ENCODE data around the gene SLC25A30. TPM values are rescaled to one million over a fixed set of nuclear protein-coding genes. Genes with fewer than 3 reads are reported as not detected.
"Not testable (repeated sequence)": the region's sequence is repeated elsewhere in the genome, so short reads cannot be mapped to it uniquely, and the experiment has no call there.

Gene SLC25A30
- total RNA-seq, 1 donor from 2014 or later, result 5.7 TPM

DNA sequence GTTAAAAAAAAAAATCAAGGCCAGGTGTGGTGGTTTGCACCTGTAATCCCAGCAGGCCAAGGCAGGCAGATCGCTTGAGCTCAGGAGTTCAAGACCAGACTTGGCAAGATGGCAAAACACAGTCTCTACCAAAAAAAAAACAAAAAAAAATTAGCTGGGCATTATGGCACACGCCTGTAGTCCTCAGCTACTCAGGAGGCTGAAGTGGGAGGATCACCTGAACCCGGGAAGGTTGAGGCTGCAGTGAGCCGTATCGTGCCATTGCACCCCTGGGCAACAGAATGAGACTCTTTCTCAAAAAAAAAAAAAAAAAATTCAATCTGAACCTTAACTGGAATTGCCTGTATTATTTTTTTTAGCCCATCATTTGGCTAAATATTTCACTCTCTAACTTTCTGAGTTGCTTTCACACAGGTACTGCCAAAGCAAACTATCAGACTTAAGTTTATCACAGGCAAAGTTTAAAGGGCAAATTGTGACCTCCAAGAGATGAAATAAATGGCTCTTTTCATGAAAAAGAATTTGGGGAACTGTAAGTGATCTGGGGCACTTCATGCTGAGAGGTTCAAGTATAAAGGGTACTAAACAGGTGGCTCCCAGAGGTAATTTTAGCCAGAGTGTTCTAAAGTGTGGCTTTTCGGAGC, 14.7 kb upstream of the SLC25A30 start:
- Mint-ChIP-seq H3K4me1 (ENCODE audit: low read depth) (peaks cover 14% of the 10 kb centered on the region), H3K9me3 (ENCODE audit: low read depth) (no peaks in the 10 kb centered on the region), H3K27me3 (no peaks in the 10 kb centered on the region), H3K27ac (peak overlapping the region; percentile 70), H3K4me3 (ENCODE audit: low read depth) (no peak overlapping the region), H3K36me3 (ENCODE audit: insufficient read depth) (no peaks in the 10 kb centered on the region)
- DNase-seq (ENCODE audit: low spot score, unreplicated experiment), result no peak
- TF ChIP-seq, protein P1, sequence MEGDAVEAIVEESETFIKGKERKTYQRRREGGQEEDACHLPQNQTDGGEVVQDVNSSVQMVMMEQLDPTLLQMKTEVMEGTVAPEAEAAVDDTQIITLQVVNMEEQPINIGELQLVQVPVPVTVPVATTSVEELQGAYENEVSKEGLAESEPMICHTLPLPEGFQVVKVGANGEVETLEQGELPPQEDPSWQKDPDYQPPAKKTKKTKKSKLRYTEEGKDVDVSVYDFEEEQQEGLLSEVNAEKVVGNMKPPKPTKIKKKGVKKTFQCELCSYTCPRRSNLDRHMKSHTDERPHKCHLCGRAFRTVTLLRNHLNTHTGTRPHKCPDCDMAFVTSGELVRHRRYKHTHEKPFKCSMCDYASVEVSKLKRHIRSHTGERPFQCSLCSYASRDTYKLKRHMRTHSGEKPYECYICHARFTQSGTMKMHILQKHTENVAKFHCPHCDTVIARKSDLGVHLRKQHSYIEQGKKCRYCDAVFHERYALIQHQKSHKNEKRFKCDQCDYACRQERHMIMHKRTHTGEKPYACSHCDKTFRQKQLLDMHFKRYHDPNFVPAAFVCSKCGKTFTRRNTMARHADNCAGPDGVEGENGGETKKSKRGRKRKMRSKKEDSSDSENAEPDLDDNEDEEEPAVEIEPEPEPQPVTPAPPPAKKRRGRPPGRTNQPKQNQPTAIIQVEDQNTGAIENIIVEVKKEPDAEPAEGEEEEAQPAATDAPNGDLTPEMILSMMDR (IDR thresholded peaks at IDR 0.05; ENCODE audit: unreplicated experiment), result no peak

DNA sequence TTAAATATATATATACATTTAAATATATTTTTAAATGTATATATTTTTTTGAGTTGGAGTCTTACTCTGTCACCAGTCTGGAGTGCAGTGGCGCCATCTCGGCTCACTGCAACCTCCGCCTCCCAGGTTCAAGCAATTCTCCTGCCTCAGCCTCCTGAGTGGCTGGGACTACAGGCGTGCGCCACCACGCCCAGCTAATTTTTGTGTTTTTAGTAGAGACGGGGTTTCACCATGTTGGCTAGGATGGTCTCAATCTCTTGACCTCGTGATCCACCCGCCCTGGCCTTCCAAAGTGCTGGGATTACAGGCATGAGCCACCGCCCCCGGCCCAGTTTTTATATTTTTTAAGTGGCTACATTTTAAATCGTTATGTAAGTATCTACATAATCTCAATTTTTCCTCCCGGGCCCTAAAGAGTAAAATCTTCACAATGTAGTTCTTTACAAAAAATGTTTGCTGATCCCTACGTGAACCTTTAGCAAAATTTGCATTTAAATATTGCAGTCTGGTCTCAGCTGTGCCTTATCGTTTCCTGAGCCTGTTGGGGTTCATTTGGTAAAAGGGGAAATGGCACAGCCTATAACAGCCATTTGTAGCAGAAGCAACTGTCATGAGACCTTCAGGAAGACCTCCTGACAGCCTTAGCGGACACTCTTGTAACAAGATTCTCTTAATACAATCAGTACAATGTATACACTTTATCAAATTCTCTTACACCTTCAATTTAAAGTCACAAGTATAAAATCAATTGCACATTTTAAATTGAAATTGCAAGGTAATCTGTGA, 8.1 kb upstream of the SLC25A30 start:
- H3K9me3 Mint-ChIP-seq (ENCODE audit: low read depth); H3K27ac Mint-ChIP-seq; H3K4me3 Mint-ChIP-seq (ENCODE audit: low read depth); H3K4me1 Mint-ChIP-seq (ENCODE audit: low read depth); H3K27me3 Mint-ChIP-seq; DNase-seq (ENCODE audit: low spot score, unreplicated experiment); H3K36me3 Mint-ChIP-seq (ENCODE audit: insufficient read depth): not testable (repeated sequence)

- no peak overlapping the region for H3K4me3 Mint-ChIP-seq (ENCODE audit: low read depth)
Observed at GRCh38 chr13:45422731-45423292, 4.6 kb upstream of the SLC25A30 start.

DNA sequence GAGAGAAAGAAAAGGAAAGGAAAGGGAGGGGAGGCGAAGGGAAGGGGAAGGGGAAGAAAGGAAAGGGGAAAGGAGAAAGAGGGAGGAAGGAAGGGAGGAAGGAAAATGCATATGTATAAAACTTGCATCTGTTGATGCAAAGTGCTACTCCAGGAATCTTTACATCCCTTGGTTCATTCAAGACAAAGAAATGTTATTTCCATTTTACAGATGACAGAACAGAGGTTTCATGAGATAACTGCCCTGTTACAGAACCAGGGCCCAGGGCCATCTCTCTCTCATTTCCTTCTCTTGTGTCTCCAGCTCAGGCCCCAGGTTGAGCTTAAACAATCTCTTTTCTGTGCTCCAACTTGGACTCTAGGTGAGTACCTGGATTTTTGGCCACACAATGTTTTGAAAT, 1.8 kb upstream of the SLC25A30 start:
- TF ChIP-seq, protein P1 (IDR thresholded peaks at IDR 0.05; ENCODE audit: unreplicated experiment), result no peak
- Mint-ChIP-seq H3K4me1 (ENCODE audit: low read depth) (peaks cover 9% of the 10 kb centered on the region), H3K36me3 (ENCODE audit: insufficient read depth) (no peaks in the 10 kb centered on the region), H3K9me3 (ENCODE audit: low read depth) (no peaks in the 10 kb centered on the region), H3K27me3 (no peaks in the 10 kb centered on the region), H3K4me3 (ENCODE audit: low read depth) (peak overlapping the region; percentile 42), H3K27ac (no peak overlapping the region)
- DNase-seq (ENCODE audit: low spot score, unreplicated experiment), result no peak

More at GRCh38 chr13:45422731-45423292, 4.6 kb upstream of the SLC25A30 start:
- DNase-seq (ENCODE audit: low spot score, unreplicated experiment), result no peak
- TF ChIP-seq, protein P1 (IDR thresholded peaks at IDR 0.05; ENCODE audit: unreplicated experiment), result no peak
- Mint-ChIP-seq H3K27me3 (no peaks in the 10 kb centered on the region), H3K36me3 (ENCODE audit: insufficient read depth) (no peaks in the 10 kb centered on the region), H3K27ac (no peak overlapping the region), H3K9me3 (ENCODE audit: low read depth) (no peaks in the 10 kb centered on the region), H3K4me1 (ENCODE audit: low read depth) (peaks cover 2% of the 10 kb centered on the region)

- H3K36me3 Mint-ChIP-seq (ENCODE audit: insufficient read depth); H3K27me3 Mint-ChIP-seq; DNase-seq (ENCODE audit: low spot score, unreplicated experiment); H3K27ac Mint-ChIP-seq; H3K9me3 Mint-ChIP-seq (ENCODE audit: low read depth); H3K4me3 Mint-ChIP-seq (ENCODE audit: low read depth): not testable (repeated sequence)
- H3K4me1 Mint-ChIP-seq (ENCODE audit: low read depth), result peaks cover 13% of the 10 kb centered on the region
Observed at GRCh38 chr13:45419389-45419788, 1.2 kb upstream of the SLC25A30 start.

DNA sequence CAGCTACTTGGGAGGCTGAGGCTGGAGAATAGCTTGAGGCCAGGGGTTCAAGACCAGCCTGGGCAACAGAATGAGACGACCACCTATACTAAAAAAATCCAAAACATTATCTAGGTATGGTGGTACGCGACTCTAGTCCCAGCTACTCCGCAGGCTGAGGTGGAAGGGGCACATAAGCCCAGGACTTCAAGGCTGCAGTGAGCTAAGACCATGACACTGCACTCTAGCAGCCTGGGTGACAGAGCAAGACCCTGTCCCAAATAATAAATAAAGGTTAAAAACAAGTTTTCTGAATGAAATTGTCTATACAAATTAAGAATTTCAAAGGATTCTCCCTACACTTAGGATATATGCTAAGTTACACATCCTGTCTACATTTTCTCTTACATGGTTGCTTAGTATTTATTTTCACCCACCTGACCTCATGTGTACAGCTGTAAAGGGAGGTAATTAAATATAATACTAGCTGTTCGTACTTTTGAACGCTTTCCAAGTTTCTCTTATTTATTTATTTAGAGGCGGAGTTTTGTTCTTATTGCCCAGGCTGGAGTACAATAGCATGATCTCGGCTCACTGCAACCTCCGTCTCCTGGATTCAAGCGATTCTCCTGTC, 1.6 kb downstream of the SLC25A30 start:
- Mint-ChIP-seq H3K4me3 (ENCODE audit: low read depth) (peak overlapping the region; percentile 90), H3K27ac (no peak overlapping the region), H3K27me3 (no peaks in the 10 kb centered on the region), H3K4me1 (ENCODE audit: low read depth) (peaks cover 13% of the 10 kb centered on the region), H3K36me3 (ENCODE audit: insufficient read depth) (no peaks in the 10 kb centered on the region), H3K9me3 (ENCODE audit: low read depth) (no peaks in the 10 kb centered on the region)
- no peak for DNase-seq (ENCODE audit: low spot score, unreplicated experiment)
- TF ChIP-seq, protein P1 (IDR thresholded peaks at IDR 0.05; ENCODE audit: unreplicated experiment), result no peak
